ENCODE measurements around the gene ATL3.
"Not testable (repeated sequence)": the region's sequence is repeated elsewhere in the genome, so short reads cannot be mapped to it uniquely, and the experiment has no call there.

Gene ATL3

DNA sequence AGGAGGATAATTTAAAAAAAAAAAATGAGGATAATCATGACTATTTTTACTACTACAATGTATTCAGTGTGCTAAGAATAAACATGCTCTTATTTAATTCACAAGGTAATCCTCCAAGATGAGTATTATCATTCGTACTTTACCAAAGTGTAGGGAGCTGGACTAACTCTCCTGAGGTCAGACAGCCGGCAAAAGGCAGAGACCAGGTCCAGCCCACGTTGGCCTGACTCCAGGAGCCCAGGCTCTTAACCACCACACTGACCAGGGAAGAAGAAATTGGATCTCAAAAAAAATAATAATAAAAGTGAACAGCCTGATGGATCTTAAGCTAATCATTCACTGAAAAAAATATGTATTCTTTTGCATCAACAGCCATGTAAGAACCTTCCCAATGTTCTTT is 82.2 kb downstream of the ATL3 start:
- DNase-seq (ENCODE audit: low read depth) = no peak

DNA sequence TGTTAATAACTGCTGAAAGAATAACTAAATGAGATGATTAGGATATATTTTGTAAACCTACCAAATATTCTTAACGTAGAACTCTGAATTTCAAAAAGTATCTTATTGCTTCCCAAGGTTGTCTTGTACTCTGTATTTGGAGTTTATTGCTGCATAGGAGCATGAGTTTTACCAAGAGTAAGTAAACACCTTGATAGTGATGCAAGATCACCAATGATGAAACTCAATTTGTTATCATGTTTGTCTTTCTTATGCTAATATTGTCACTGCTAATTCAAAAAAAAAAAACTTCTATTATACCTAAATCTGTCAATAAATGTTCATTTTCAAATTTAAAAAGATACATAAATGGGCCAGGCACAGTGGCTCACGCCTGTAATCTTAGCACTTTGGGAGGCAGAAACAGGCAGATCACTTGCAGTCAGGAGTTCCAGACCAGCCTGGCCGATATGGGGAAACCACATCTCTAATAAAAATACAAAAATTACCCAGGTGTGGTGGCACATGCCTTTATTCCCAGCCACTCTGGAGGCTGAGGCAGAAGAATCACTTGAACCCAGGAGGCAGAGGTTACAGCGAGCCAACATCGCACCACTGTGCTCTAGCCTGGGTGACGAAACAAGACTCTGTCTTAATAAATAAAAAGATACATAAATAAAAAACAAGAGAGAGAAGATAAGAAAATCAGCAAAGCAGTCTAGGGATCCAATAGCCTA is 84.6 kb downstream of the ATL3 start:
- no peak for DNase-seq (ENCODE audit: low read depth)

DNA sequence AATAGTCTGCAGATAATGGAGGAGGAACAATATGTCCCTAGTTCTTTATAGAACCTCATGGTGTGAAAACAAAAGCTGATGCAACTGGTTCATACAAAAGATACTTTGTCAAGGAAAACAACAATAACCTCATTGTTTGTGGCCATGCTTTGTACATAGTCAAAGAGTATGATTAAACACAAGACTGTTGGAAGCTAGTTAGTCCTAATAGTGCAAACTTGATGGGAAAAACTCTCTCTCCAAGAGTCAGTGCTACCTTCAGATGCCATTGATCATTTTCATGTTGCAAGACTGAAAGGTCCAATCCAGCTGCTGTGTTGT is 87.9 kb downstream of the ATL3 start:
- no peak for DNase-seq (ENCODE audit: low read depth)

DNA sequence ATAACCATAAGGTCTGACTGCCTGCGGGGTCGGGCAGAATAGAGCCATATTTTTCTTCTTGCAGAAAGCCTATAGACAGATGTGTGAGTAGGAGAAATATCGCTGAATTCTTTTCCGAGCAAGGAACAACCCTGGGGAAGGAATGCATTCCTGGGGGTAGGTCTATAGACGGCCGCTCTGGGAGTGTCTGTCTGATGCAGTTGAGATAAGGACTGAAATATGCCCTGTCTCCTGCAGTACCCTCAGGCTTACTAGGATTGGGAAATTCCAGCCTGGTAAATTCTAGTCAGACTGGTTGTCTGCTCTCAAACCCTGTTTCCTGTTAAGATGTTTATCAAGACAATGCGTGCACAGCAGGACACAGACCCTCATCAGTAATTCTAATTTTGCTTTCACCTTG is 90.0 kb downstream of the ATL3 start:
- DNase-seq (ENCODE audit: low read depth) = not testable (repeated sequence)

DNA sequence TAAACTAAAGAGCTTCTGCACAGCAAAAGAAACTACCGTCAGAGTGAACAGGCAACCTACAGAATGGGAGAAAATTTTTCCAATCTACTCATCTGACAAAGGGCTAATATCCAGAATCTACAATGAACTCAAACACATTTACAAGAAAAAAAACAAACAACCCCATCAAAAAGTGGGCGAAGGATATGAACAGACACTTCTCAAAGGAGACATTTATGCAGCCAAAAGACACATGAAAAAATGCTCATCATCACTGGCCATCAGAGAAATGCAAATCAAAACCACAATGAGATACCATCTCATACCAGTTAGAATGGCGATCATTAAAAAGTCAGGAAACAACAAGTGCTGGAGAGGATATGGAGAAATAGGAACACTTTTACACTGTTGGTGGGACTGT is 92.3 kb downstream of the ATL3 start:
- not testable (repeated sequence) for DNase-seq (ENCODE audit: low read depth)

DNA sequence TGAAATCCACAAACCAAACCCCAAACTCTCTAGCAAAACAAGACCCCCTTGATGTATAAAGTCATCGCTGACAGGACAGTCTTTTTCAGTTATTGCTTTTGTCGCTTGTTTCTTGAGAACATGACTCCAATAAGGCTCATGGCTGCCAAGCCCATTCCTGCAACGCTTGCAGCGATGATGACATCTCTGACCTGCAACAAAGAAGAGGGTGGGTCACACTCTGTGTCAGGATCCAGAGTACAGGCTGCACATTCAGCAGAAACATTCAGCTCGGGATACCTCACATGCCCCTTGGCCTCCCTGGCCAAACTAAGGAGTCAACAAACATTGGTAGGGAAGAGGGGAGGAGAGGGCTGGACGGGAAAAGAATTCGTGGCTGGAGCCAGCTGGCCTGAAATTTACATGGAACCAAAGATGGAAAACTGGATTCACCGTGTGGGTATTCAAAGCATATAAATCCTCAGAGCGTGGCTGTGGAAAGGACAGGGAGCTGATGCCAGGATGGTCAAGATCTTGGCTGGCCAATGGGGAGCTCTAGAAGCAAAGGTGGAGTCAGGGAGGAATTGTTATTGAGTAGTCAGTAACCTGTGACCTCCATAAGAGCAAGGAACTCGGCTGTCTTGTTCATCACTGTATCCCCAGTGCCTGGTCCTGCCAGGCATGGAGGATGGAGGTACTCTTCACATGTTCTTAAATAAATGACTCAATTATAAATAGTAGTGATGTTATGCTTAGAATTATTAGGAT is 96.1 kb downstream of the ATL3 start:
- DNase-seq (ENCODE audit: low read depth) = no peak

Data from activated gamma-delta T cell treated with anti-CD3 and anti-CD28 coated beads, Interleukin-2, amount 50 U/mL, for 16 hours (primary cell).